Gastrocnemius medialis (tissue), 4 donors: ENCODE results near the gene VGLL4.

Experiments used
- POLR2A ChIP-seq, 2 donors: fragments of 450-650 bp; IDR thresholded peaks; one replicate each; pipeline ENCODE4 v1.6.1; 2017; ENCODE audit warnings: antibody characterized with exemption in 2 of 2, mild to moderate bottlenecking in 2 of 2, moderate library complexity in 2 of 2
- TF ChIP-seq, protein P1 (sequence below), 5 experiments: fragments of 450-650 bp in 3 of 5; fragments of 200-600 bp in 2 of 5; sonication (generic) in 2 of 5; IDR thresholded peaks in 4 of 5; conservative IDR thresholded peaks in 1 of 5; 1 replicate in 4 of 5; 2 replicates in 1 of 5; pipeline ENCODE4 v1.5.1; 2016 to 2019; ENCODE audit warnings: antibody characterized with exemption in 5 of 5, mild to moderate bottlenecking in 3 of 5, moderate library complexity in 3 of 5

DNA sequence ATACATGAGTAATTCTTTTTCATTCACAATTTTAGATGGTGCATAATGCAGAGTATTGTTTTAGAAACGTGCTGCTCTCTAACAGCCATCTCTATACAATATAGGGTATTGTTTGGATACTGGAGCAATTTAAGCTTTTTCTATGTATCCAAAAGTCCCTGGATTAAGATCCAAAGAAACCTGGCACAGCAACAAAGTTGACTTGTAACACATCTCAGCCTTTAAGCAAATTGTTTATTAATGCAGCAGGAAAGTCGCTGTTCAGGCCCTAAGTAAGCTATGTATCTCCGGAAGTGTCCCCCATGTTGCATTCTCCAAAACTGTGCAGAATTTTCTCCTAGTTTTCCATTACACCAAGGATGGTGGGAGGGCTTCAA lies 7.3 kb downstream of the VGLL4 start:
- TF ChIP-seq, protein P1, sequence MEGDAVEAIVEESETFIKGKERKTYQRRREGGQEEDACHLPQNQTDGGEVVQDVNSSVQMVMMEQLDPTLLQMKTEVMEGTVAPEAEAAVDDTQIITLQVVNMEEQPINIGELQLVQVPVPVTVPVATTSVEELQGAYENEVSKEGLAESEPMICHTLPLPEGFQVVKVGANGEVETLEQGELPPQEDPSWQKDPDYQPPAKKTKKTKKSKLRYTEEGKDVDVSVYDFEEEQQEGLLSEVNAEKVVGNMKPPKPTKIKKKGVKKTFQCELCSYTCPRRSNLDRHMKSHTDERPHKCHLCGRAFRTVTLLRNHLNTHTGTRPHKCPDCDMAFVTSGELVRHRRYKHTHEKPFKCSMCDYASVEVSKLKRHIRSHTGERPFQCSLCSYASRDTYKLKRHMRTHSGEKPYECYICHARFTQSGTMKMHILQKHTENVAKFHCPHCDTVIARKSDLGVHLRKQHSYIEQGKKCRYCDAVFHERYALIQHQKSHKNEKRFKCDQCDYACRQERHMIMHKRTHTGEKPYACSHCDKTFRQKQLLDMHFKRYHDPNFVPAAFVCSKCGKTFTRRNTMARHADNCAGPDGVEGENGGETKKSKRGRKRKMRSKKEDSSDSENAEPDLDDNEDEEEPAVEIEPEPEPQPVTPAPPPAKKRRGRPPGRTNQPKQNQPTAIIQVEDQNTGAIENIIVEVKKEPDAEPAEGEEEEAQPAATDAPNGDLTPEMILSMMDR (IDR thresholded peaks at IDR 0.05 in 4 of 5, conservative IDR thresholded peaks at IDR 0.05 in 1 of 5): no peak
- TF ChIP-seq POLR2A (IDR thresholded peaks at IDR 0.05): no peak
